CD4-positive, alpha-beta T cell (primary cell): Measurements from ENCODE around the gene PUDP. TPM values are rescaled to one million over a fixed set of nuclear protein-coding genes. Genes with fewer than 3 reads are reported as not detected.
A peak's percentile ranks its signal among the peaks of the same experiment; 100 is the strongest.

Experiments
- ATAC-seq: fragments of 200-7000 bp; cut with Tn5 transposase; one replicate; pipeline ENCODE4 v1.10.0; 2022; ENCODE audit warnings: mild to moderate bottlenecking; ENCODE audit not compliant: poor library complexity
- CTCF ChIA-PET: fragments of 350-600 bp; sonication (Branson Sonifier 250); formaldehyde crosslinking; loops from one replicate; lab custom pipeline; 2021; ENCODE audit warnings: antibody characterized with exemption, inconsistent platforms; lab: Charles Lee
- POLR2A ChIA-PET: fragments of 350-600 bp; sonication (Branson Sonifier 250); formaldehyde crosslinking; loops from one replicate; lab custom pipeline; 2021; ENCODE audit warnings: antibody characterized with exemption, inconsistent platforms; lab: Charles Lee
- DNase-seq, 14 experiments: peaks; one replicate each; pipeline ENCODE4 v3.0.0-alpha.2; 2013 to 2020; ENCODE audit warnings: mixed read lengths in 2 of 14
- H3K27ac ChIP-seq, 2 donors: one replicate each; pipeline versions ENCODE4 v1.5.1 to v1.7.0; 2013; ENCODE audit warnings: low read length in 2 of 2, low read depth in 1 of 2, mild to moderate bottlenecking in 1 of 2
- H3K27me3 ChIP-seq, 2 experiments: 1 replicate in 1 of 2; 2 replicates in 1 of 2; pipeline versions ENCODE4 v1.6.1 to v1.7.0; 2013; ENCODE audit warnings: low read length in 2 of 2, control low read depth in 1 of 2, mild to moderate bottlenecking in 1 of 2, moderate library complexity in 1 of 2; ENCODE audit not compliant: insufficient read depth in 2 of 2, control insufficient read depth in 1 of 2
- H3K36me3 ChIP-seq: one replicate; pipeline ENCODE4 v1.6.1; 2013; ENCODE audit warnings: low read length, control low read depth; ENCODE audit not compliant: insufficient read depth
- H3K4me1 ChIP-seq: one replicate; pipeline ENCODE4 v1.6.1; 2013; ENCODE audit warnings: low read length, control low read depth; ENCODE audit not compliant: insufficient read depth
- H3K4me3 ChIP-seq: one replicate; pipeline ENCODE4 v1.5.1; 2013; ENCODE audit warnings: mild to moderate bottlenecking, low read length, moderate library complexity
- H3K9me3 ChIP-seq, 2 experiments: 1 replicate in 1 of 2; 2 replicates in 1 of 2; pipeline versions ENCODE4 v1.6.1 to v1.7.0; 2013; ENCODE audit warnings: low read length in 2 of 2, mild to moderate bottlenecking in 2 of 2, control low read depth in 1 of 2, moderate library complexity in 1 of 2; ENCODE audit not compliant: control insufficient read depth in 1 of 2, insufficient read depth in 1 of 2
- H3K27ac Mint-ChIP-seq: one replicate; pipeline ENCODE4 v1.8.0; 2020; ENCODE audit warnings: mixed read lengths
- H3K27me3 Mint-ChIP-seq: one replicate; pipeline ENCODE4 v1.8.0; 2021; ENCODE audit warnings: mixed read lengths
- H3K36me3 Mint-ChIP-seq: one replicate; pipeline ENCODE4 v1.8.0; 2021; ENCODE audit warnings: low read depth, mixed read lengths
- H3K4me1 Mint-ChIP-seq: one replicate; pipeline ENCODE4 v1.8.0; 2021; ENCODE audit warnings: low read depth, mixed read lengths
- H3K4me3 Mint-ChIP-seq: one replicate; pipeline ENCODE4 v1.8.0; 2020; ENCODE audit warnings: mild to moderate bottlenecking, mixed read lengths
- H3K9me3 Mint-ChIP-seq: one replicate; pipeline ENCODE4 v1.8.0; 2020; ENCODE audit warnings: mixed read lengths
- CTCF ChIP-seq: fragments of 200-600 bp; IDR thresholded peaks from one replicate; pipeline ENCODE4 v1.8.0; 2022; ENCODE audit warnings: antibody characterized with exemption, mild to moderate bottlenecking
- intact Hi-C, 2 experiments: fragments of 100-400 bp; cut with DNase I in 1 of 2; cut with micrococcal nuclease in 1 of 2; formaldehyde crosslinking; loops; one replicate each; pipeline versions ENCODE4 v1.15.1 to v1.9.0; 2023 to 2025; cut with DNase I, micrococcal nuclease
- total RNA-seq, 174 experiments: library from RNA in 2 of 174; stranded (reverse) in 2 of 174; gene quantifications; one replicate each; pipeline ENCODE4 v1.2.3 and lab custom pipeline; 2021 to 2026

PUDP gene
- total RNA-seq, 2 experiments from 2014 or later, result 3.2 to 3.5 TPM

GRCh38 chrX:7060444-7060843 is 87.5 kb downstream of the PUDP start:
- ATAC-seq (no peak), DNase-seq (no peak)
- no peaks in the 10 kb centered on the region for H3K9me3 ChIP-seq
- CTCF ChIA-PET, result no interaction called here
- H3K36me3 ChIP-seq, result peaks cover 2% of the 10 kb centered on the region
- Mint-ChIP-seq H3K27ac (no peak overlapping the region), H3K4me3 (no peak overlapping the region), H3K36me3 (peaks cover 27% of the 10 kb centered on the region), H3K27me3 (no peaks in the 10 kb centered on the region), H3K9me3 (no peaks in the 10 kb centered on the region), H3K4me1 (peaks cover 43% of the 10 kb centered on the region)
- H3K4me3 ChIP-seq, result no peak overlapping the region
- H3K4me1 ChIP-seq, result peaks cover 4% of the 10 kb centered on the region
- H3K27ac ChIP-seq, result no peak overlapping the region
- intact Hi-C loops, result no loop called here
- TF ChIP-seq CTCF, result no peak
- no peaks in the 10 kb centered on the region for H3K27me3 ChIP-seq
- POLR2A ChIA-PET, result no interaction called here

- peak overlapping the region; percentile 5 for H3K4me3 Mint-ChIP-seq
- Histone ChIP-seq H3K4me1 (peaks cover 4% of the 10 kb centered on the region), H3K9me3 (no peaks in the 10 kb centered on the region), H3K27ac (no peak overlapping the region), H3K36me3 (peaks cover 2% of the 10 kb centered on the region), H3K4me3 (no peak overlapping the region), H3K27me3 (no peaks in the 10 kb centered on the region)
- ATAC-seq (no peak), DNase-seq (no peak)
- TF ChIP-seq CTCF, result no peak
- peaks cover 28% of the 10 kb centered on the region for H3K36me3 Mint-ChIP-seq
- H3K27ac Mint-ChIP-seq, result peak overlapping the region; percentile 66
- no peaks in the 10 kb centered on the region for H3K27me3 Mint-ChIP-seq
- intact Hi-C loops, result no loop called here
- peaks cover 46% of the 10 kb centered on the region for H3K4me1 Mint-ChIP-seq
- ChIA-PET POLR2A (interaction anchor here (0.7 kb wide), 1 partner anchor 24 kb away, joined by 3 read pairs; no protein-coding TSS in a partner anchor), CTCF (no interaction called here)
- H3K9me3 Mint-ChIP-seq, result no peaks in the 10 kb centered on the region
Measured at GRCh38 chrX:7059859-7060258, 88.1 kb downstream of the PUDP start.

GRCh38 chrX:7059214-7059838 is 88.6 kb downstream of the PUDP start:
- Histone ChIP-seq H3K27me3 (no peaks in the 10 kb centered on the region), H3K27ac (no peak overlapping the region), H3K9me3 (no peaks in the 10 kb centered on the region), H3K4me1 (peaks cover 4% of the 10 kb centered on the region), H3K36me3 (peaks cover 2% of the 10 kb centered on the region), H3K4me3 (no peak overlapping the region)
- CTCF ChIA-PET, result no interaction called here
- POLR2A ChIA-PET, result interaction anchor here (0.7 kb wide), 1 partner anchor 24 kb away, joined by 3 read pairs; no protein-coding TSS in a partner anchor
- Mint-ChIP-seq H3K9me3 (no peaks in the 10 kb centered on the region), H3K36me3 (peaks cover 28% of the 10 kb centered on the region), H3K4me1 (peaks cover 46% of the 10 kb centered on the region), H3K27me3 (no peaks in the 10 kb centered on the region), H3K27ac (peak overlapping the region; percentile 66), H3K4me3 (peak overlapping the region; percentile 5)
- no peak for TF ChIP-seq CTCF
- ATAC-seq (peak; percentile 71), DNase-seq (peak in 1 of 14 experiments; percentile 3)
- intact Hi-C loops, result no loop called here
